Pancreas (tissue), 10 donors: ENCODE data around the gene DIP2C. TPM values are rescaled to one million over a fixed set of nuclear protein-coding genes. Genes with fewer than 3 reads are reported as not detected.

Experiments used
- ATAC-seq, 4 donors: fragments of 200-7000 bp; cut with Tn5 transposase; one replicate each; pipeline versions ENCODE4 v1.8.0 to v1.9.1; 2020; ENCODE audit warnings: mild to moderate bottlenecking in 4 of 4, moderate library complexity in 4 of 4
- DNase-seq, 6 donors: peaks; one replicate each; pipeline ENCODE4 v3.0.0-alpha.2; 2020
- FAIRE-seq: peaks from 2 replicates; lab custom pipeline; 2012; peaks lifted over from hg19 to GRCh38; lab: Jason Lieb, UNC
- H3K27ac ChIP-seq, 4 donors: fragments of 200-600 bp; sonication (generic); 1 replicate in 3 of 4; 2 replicates in 1 of 4; pipeline versions ENCODE4 v1.5.0 to v1.8.0; 2020
- H3K27me3 ChIP-seq, 4 donors: fragments of 200-600 bp; one replicate each; pipeline ENCODE4 v1.8.0; 2021
- H3K36me3 ChIP-seq, 3 donors: fragments of 200-600 bp; sonication (generic) in 1 of 3; one replicate each; pipeline versions ENCODE4 v1.5.0 to v1.8.0; 2020 to 2021
- H3K4me1 ChIP-seq, 3 donors: fragments of 200-600 bp; one replicate each; pipeline ENCODE4 v1.8.0; 2021
- H3K4me3 ChIP-seq, 4 donors: fragments of 200-600 bp; sonication (generic) in 2 of 4; one replicate each; pipeline versions ENCODE4 v1.5.0 to v1.8.0; 2020 to 2021
- H3K9me3 ChIP-seq, 4 donors: fragments of 200-600 bp; one replicate each; pipeline ENCODE4 v1.8.0; 2021
- CTCF ChIP-seq, 4 donors: fragments of 200-600 bp; sonication (generic) in 3 of 4; IDR thresholded peaks; one replicate each; pipeline versions ENCODE4 v1.5.0 to v1.8.0; 2021; ENCODE audit warnings: antibody characterized with exemption in 4 of 4
- WGBS, 2 donors: extraction: QIAGEN DNeasy Blood & Tissue Kit; methylation state at CpG; one replicate each; pipeline ENCODE4 v1.1.7; 2013; 5-methylcytosine and 5-hydroxymethylcytosine counted together
- intact Hi-C, 3 donors: fragments of 100-400 bp; cut with DNase I; formaldehyde crosslinking; loops; one replicate each; pipeline versions ENCODE4 v1.11.1 to v1.14.2; 2022
- polyA plus RNA-seq, 2 donors: library from polyadenylated mRNA; stranded (reverse); fragments of 200-250 nt; gene quantifications; one replicate each; pipeline ENCODE4 v1.2.3, GENCODE V29; 2013
- total RNA-seq, 6 donors: library from RNA; stranded (reverse); fragmentation: NEBNext Ultra II Directional in 4 of 6; extraction: Animal tissue kit (Norgen Biotek cat#: 25700) in 4 of 6; gene quantifications; one replicate each; pipeline versions ENCODE4 v1.2.1 to v1.2.4, GENCODE V29; 2021 to 2023
- donor health status: healthy with polysubstance abuse.
- donor health status: DM: no; HTN: no; CAD: no; lungs with moderate emphysema.
- donor health status: DM: no; HTN: no; CAD: no.
- donor health status: control.
- donor health status: control.
- donor health status: Bipolar disorder and iron deficiency.
- donor health status: DM: yes; HTN: yes; CAD: no.
- donor health status: DM: no; HTN: no; CAD: no.
- donor health status: DM: no; HTN: no; CAD: no.
- donor health status: DM: yes; HTN: yes; CAD: no.

Gene DIP2C
- total and polyA plus RNA-seq, 8 donors, result 4.3 to 11.8 (median 7.3) TPM

- TF ChIP-seq CTCF (IDR thresholded peaks at IDR 0.05), result no peak
These were observed 43.3 kb downstream of the DIP2C start for GRCh38 chr10:646118-646524.

GRCh38 chr10:644943-645334 is 44.5 kb downstream of the DIP2C start:
- Histone ChIP-seq H3K4me1 (peaks cover 0 to 5% (median 0%) of the 10 kb centered on the region in 3 donors), H3K27ac (no peak overlapping the region), H3K27me3 (no peaks in the 10 kb centered on the region), H3K4me3 (no peak overlapping the region), H3K36me3 (no peaks in the 10 kb centered on the region), H3K9me3 (no peaks in the 10 kb centered on the region)
- DNase-seq (no peak), ATAC-seq (no peak), FAIRE-seq (no peak)
- intact Hi-C loops, result no loop called here
- WGBS, 2 donors, result 96 to 97% methylated on average over 5 of the region's 5 CpGs
- no peak for TF ChIP-seq CTCF (IDR thresholded peaks at IDR 0.05)

More at GRCh38 chr10:646118-646524, 43.3 kb downstream of the DIP2C start:
- FAIRE-seq (no peak), DNase-seq (peak in 2 of 6 donors; percentile 9 to 20), ATAC-seq (no peak)
- no peaks in the 10 kb centered on the region for H3K27me3 ChIP-seq
- H3K27ac ChIP-seq, result no peak overlapping the region
- no peaks in the 10 kb centered on the region for H3K9me3 ChIP-seq
- intact Hi-C loops, result no loop called here
- 89 to 90% methylated on average over 14 of the region's 14 CpGs for WGBS, 2 donors
- H3K36me3 ChIP-seq, result no peaks in the 10 kb centered on the region
- no peak overlapping the region for H3K4me3 ChIP-seq
- peaks cover 5 to 16% (median 6%) of the 10 kb centered on the region in 3 donors for H3K4me1 ChIP-seq

- Histone ChIP-seq H3K4me1 (peaks cover 0 to 2% (median 0%) of the 10 kb centered on the region in 3 donors), H3K27me3 (no peaks in the 10 kb centered on the region), H3K4me3 (no peak overlapping the region), H3K27ac (no peak overlapping the region), H3K36me3 (no peaks in the 10 kb centered on the region), H3K9me3 (no peaks in the 10 kb centered on the region)
- DNase-seq (no peak), ATAC-seq (no peak), FAIRE-seq (no peak)
- intact Hi-C loops, result no loop called here
- no peak for TF ChIP-seq CTCF (IDR thresholded peaks at IDR 0.05)
- 89 to 90% methylated on average over 23 of the region's 23 CpGs for WGBS, 2 donors
These were observed 45.2 kb downstream of the DIP2C start for GRCh38 chr10:644076-644942.

- Histone ChIP-seq H3K36me3 (no peaks in the 10 kb centered on the region), H3K9me3 (no peaks in the 10 kb centered on the region), H3K27ac (no peak overlapping the region), H3K4me3 (no peak overlapping the region), H3K27me3 (no peaks in the 10 kb centered on the region), H3K4me1 (no peaks in the 10 kb centered on the region)
- ATAC-seq, result peak in 1 of 4 donors; percentile 27
- intact Hi-C loops, result no loop called here
- FAIRE-seq, result no peak
- no peak for DNase-seq
- TF ChIP-seq CTCF (IDR thresholded peaks at IDR 0.05), result no peak
- 83 to 86% methylated on average over 16 of the region's 16 CpGs for WGBS, 2 donors
These were observed 47.1 kb downstream of the DIP2C start for GRCh38 chr10:642186-642890.
